Skin of body (tissue), 2 donors: Measurements from ENCODE around the gene CCL5. TPM values are rescaled to one million over a fixed set of nuclear protein-coding genes. Genes with fewer than 3 reads are reported as not detected.

Experiments
- DNase-seq: peaks from one replicate; lab custom pipeline; 2025; lab: John Stamatoyannopoulos, UW
- total RNA-seq: library from RNA; depleted of rRNA; stranded (reverse); fragments of >200 nt; gene quantifications from one replicate; pipeline ENCODE4 v1.2.3, GENCODE V29; 2014

Gene CCL5
- total RNA-seq: 1.4 TPM

DNA sequence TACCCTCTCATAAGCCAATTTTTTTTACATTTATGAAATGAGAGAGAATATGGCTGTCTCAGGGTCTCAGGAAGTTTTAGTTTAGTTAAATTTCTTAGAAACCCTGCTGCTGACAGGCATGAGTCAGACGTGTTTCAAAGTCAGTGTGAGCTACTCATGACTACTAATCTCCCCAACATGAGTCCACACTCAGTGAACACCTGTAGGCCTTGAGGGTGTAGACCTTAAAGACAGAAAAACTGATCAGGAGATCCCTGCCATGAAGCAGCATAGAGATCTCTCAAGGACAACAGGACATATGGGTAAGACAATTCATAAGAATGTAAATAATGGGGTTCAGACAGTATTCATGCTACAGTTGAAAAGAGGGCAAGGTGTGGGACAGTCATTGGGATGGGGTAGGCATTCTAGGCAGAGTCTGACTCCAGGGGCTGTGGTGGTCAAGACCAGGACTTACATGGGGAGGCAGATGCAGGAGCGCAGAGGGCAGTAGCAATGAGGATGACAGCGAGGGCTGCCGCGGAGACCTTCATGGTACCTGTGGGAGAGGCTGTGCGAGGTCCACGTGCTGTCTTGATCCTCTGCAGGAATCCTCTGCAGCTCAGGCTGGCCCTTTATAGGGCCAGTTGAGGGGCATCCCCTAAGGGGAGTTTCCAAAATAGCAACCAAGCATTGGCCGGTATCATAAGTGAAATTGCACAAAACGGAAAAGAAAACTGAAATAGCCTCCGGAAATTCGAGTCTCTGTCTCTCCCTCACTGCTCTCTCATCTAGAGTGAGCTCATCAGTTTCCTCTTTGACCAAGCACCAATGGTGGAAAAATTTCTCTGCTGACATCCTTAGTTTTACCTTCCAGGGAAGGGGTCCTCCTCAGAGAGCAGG lies at the start of gene CCL5:
CCL5 (minus strand) TSS at position 588 of the 882 bp plus-strand sequence.
- no peak for DNase-seq

DNA sequence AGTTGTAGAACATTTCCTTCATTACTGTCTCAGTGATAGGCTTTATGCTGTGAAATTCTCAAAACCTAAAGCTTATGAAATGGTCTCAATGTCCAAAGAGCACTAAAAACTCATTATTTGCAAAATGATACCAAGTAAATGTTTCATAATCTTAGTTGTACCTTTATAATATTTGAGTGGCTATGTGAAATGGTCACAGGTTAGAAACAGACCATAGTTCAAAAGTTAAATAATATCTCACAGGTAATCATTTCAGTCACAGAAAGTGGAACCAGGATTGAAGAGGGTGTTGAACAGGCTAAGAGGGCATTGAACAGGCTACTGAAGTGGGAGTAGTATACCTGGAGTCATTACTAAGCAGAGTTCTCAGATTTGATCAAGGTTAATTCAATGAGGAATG lies 47.6 kb upstream of the CCL5 start:
- no peak for DNase-seq

DNA sequence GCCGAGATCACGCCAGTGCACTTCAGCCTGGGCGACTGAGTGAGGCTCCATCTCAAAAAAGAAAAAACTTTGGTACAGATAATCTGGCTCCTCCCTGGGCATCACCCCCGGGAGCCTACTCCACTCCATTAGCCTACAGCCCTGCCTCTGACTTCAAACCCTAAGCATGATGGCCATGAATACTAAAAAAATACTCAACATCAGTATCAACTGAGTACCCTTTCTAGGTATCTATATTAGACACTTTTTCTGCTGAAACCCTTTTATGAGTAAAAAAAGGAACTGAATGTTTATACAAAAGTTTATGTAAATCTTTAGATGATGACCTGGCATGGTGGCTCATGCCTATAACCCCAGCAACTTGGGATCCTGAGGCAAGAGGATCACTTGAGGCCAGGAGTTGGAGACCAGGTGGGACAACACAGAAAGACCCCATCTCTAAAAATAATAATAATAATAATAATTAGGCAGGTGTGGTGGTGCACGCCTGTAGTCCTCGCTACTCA lies 43.5 kb upstream of the CCL5 start:
- no peak for DNase-seq

DNA sequence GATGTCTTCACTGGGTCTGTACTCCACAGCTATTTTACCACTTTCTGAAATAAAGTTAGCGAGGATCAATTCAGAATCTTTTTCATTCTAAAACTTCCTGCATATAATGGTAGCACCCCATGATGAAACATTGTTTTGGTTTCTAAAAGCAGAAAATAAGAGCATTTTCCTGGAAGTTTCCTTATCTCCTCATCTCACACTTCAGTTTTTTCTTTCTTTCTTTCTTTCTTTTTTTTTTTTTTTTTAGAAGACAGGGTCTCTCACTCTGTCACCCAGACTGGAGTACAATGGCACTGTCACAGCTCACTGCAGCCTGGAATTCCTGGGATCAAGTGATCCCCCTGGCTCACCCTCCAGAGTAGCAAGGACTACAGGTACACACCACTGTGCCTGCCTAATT lies 40.1 kb upstream of the CCL5 start:
- no peak for DNase-seq

DNA sequence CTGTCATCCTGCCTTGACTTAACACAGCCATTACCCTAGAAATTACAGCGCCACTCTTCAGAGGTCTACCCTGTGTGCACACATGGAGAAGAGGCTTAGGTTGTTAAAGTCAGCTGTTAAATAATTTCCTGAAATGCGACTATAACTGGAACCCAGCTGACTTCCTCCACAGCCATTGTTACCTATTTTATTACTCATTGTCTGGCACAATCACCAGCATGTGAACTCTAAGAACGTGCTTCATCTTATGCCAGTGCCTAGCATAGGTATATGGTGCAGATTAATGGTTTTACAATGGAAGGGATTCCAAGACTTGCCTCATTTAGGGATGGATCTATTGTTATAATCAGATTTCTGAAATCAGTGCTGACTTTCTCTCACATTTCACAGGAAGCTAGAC lies 38.5 kb upstream of the CCL5 start:
- DNase-seq: no peak

DNA sequence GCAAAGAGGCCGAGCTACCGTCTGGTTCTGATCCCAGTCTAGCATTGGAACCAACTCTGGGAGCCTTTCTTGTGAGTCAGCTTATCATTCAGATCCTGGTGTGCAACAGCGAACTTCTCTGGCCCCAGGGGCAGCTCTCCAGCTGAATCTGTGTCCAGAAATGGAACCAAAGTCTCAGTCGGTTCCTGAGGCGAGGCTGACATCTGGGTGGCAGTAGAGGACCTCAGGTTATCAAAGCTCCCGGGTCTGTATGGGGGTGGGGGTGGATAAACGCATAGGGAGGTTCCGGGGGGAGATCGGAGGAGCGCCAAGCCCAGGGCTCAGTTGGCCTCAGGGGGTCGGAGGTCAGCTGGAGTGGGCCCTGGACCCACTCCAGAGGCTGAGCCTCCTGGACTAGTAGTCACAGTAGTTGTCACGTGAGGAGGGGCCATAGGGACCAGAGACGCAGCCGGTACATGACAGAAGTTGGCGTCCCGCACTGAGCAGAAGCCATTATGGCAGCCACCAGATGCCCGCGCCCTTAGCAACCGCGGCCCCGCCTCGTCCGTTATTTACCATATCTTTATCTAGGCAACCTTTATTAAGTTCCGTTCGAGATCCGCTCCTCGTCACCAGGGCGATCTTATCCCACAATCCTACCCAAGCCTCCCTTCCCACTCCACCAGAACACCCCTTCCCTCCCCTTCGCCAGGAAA lies 37.5 kb upstream of the CCL5 start:
- DNase-seq: no peak

DNA sequence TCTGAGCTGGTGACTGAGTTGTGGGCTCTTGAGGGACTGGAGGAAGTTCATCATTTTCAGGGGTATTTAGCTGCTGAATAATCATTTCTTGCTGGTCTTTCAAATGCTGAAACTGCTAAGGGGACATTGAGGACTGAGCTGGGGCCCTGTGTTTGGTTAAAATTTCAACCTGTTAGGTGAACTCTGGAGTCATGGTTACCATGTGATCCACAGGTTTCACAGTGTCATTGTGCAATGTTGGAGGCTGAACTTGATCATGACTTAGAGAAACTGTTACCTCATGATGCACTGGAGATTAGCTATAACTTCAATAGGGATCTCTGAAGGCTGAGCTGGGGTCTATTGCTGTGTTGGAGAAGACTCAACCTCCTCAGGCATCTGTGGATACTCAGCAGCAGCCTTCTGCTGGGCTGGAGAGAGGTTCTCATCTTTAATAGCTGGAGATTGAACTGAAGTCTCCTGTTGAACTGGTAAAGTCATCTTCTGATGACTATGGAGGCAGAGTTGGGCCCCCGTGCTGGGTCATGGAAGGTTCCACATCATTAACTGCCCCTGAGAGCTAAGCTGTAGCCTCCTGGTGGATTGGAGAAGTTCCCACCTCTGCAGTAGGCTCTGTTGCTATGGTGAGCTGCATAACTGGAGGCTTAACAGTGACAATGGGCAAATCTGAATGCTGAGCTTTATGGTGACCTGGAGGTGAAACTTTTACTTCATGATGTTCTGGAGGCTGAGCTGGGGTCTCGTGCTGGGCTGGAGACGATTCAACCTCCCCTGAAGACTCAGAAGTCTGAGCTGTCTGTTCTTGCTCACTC lies 35.2 kb upstream of the CCL5 start:
- DNase-seq: no peak

DNA sequence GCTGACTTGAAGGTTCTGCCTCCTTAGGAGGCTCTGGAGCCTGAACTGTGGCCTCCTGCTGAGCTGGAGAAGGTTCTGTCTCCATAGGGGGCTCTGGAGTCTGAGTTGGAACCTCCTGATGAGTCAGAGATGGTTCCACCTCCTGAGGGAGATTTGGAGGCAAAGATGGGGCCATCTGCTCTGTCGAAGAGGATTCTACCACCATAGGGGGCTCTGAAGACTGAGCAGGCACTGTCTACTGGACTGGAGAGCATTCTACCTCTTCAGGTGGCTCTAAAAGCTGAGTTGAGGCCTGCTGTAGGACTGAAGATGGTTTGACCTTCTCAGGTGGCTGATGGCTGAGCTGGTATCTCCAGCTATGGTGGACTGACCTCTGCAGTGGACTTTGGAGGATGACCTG lies 34.2 kb upstream of the CCL5 start:
- DNase-seq: no peak

DNA sequence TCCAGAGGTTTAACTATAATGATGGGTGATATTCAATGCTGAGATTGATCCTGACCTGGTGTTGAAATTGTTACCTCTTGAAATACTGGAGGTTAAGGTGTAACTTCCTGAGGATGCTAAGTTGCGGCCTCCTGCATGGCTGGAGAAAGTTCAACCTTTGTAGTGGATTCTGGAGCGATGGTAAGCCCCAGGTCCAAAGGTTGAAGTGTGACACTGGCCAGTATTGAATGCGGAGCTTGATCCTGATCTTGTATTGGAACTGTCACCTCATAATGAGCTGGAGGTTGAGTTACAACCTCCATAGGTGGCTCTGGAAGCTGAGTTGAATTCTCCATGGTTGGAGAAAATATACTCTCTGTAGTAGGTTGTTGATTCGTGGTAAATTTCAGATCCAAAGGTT lies 33.4 kb upstream of the CCL5 start:
- no peak for DNase-seq

DNA sequence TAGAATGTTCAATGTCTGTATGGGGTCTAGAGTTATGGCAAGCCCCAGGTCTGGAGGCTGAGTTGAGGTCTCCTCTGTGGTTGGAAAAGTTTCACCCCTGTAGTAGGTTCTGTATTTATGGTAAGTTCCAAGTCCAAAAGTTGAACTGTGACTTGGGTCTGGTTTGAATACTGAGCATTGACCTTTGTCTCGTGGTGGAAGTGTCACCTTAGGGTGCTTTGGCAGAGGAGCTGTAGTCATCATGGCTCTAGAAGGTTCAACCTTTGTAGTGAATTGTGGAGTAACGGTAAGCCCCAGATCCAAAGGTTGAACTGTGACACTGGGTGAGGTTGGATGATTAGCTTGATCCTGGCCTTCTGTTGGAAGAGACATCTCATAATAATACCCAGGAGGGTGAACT lies 32.8 kb upstream of the CCL5 start:
- DNase-seq: no peak

DNA sequence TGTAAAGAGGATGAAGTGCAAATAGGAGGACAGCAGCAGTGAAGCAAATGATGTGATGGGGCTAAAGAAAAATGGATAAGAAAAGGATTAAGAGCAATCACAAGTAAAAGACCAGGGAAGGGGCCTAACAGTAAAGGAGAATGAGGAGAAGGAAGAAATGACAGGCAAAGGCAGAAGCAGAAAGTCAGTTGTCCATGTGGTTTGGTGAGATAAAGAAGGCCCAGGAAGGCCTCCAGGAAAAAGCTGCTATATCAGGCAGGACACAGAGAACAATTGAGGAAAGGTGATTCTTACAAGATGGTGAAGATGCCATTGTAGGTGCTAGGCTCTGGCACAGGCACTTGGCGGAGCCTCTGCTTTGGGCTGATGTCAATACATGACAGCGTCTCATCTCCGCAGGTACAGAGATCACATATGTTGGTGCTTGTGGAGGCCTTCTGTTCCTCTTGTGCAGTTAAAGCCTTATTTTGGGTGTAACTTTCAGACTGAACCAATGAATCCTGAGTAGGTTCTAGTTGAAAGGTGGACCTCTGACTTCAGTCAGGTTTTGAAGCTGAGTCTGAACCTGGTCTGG lies 32.3 kb upstream of the CCL5 start:
- DNase-seq: no peak

DNA sequence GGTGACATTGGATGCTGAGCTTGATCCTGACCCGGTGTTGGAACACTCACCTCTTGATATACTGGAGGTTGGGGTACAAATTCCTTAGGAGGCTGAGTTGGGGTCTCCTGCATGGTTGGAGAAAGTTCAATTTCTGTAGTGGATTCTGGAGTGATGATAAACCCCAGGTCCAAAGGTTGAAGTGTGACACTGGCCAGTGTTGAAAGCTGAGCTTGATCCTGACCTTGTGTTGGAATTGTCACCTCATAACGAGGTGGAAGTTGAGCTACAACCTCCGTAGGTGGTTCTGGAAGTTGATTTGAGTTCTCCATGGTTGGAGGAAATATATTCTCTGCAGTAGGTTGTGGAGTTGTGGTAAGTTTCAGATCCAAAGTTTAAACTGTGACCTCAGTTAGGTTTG lies 29.2 kb upstream of the CCL5 start:
- no peak for DNase-seq

DNA sequence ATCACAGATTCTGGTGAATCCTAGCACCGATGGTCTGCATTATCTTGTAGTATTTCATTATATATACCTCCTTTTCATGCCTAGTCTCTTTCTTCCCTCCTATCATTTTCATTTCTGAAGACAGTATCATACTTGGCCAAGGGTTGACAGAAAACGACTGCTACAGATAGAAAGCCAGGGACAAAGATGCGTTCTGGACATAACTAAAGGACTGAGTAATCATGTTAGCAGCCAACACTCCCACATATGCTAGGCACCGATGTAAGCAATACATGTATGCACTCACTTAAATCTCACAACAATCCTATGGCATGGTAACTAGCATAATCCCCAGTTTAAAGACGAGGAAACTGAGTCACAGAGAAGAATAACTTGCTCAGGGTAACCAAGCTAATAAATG lies 27.5 kb upstream of the CCL5 start:
- DNase-seq: no peak

DNA sequence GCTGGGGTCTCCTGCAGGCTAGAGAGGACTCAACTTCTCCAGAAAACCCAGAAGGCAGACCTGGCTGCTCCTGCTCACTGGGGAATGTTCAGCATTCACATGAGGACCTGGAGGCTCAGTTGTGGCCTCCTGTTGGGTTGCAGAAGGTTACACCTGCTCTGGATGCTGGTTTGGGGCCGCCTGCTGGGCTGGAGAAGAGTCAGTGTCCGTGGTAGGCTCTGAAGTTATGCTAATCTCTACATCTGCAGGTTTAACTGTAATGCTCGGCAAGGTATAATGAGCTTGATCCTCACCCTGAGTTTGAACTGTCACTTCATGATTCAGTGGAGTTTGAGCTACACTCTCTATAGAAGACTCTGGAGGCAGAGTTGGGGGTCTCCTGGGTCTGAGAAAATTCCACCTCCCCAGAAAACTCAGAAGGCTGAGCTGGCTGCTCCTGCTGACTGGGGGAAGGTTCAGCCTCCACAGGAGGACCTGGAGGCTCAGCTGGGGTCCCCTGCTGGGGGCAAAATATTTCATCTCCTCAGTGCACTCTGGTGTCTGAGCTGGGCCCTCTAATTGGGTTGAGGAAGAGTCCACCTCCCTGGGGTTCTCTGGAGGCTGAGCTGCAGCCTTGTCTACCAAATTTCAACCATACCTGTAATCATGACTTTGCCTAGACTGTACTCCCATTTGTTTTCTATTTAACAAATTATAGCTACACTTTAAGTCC lies 26.9 kb upstream of the CCL5 start:
- no peak for DNase-seq

DNA sequence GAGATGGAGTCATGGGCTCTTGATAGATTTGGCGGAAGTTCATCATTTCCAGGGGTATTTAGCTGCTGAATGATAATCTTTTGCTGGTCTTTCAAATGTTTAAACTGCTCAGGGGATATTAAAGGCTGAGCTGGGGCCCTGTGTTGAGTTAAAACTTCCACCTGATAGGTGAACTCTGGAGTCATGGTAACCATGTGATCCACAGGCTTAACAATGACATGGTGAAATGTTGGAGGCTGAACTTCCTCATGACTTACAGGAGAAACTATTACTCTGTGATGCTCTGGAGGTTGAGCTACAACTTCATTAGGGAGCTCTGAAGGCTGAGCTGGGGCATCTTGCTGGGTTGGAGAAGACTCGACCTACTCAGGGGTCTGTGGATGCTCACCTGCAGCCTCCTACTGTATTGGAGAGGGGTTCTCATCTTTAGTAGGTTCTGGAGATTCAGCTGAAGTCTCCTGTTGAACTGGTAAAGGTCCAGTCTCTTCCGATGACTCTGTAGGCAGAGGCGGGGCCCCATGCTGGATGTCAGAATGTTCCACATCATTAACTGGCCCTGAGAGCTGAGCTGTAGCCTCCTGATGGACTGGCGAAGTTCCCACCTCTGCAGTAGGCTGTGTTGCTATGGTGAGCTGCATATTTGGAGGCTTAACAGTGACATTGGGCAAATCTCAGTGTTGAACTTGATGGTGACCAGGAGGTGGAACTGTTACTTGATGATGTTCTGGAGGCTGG lies 26.2 kb upstream of the CCL5 start:
- DNase-seq: no peak

DNA sequence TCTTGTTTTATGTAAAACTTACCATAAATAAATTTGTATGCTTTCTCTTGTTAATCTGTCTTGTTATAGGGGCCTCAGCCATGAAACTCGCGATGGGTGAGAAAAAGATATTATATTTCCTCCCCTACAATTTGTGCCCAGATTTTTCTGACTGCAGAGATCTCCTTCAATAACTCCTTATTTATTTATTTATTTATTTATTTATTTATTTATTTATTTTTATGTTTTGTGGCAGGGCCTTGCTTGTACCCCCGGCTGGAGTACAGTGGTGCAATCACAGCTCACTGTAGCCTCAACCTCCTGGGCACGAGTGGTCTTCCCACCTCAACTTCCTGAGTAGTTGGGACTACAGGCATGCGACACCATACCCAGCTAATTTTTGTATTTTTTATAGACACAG lies 23.3 kb upstream of the CCL5 start:
- no peak for DNase-seq

DNA sequence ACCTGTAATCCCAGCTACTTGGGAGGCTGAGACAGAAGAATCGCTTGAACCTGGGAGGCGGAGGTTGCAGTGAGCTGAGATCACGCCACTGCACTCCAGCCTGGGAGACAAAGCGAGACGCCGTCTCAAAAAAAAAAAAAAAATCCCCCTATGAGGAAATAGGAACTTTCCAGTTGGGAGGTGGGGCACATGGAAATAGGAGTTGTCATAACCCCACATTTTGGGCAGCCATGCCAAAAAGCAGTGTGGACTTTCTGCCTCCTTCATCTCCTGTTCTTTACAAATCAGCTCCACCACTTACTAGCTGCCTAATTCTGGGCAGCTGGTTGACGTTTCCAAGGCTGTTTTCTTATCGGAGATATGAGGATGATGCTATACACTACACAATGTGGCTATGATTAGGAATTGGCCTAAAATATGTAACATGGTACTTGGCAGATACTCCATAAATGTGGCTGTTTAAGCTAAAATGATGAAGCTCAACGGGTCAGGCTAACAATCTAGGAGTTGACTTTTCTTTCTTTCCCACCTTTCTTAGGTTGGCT lies 21.5 kb upstream of the CCL5 start:
- peak; percentile 42 for DNase-seq

DNA sequence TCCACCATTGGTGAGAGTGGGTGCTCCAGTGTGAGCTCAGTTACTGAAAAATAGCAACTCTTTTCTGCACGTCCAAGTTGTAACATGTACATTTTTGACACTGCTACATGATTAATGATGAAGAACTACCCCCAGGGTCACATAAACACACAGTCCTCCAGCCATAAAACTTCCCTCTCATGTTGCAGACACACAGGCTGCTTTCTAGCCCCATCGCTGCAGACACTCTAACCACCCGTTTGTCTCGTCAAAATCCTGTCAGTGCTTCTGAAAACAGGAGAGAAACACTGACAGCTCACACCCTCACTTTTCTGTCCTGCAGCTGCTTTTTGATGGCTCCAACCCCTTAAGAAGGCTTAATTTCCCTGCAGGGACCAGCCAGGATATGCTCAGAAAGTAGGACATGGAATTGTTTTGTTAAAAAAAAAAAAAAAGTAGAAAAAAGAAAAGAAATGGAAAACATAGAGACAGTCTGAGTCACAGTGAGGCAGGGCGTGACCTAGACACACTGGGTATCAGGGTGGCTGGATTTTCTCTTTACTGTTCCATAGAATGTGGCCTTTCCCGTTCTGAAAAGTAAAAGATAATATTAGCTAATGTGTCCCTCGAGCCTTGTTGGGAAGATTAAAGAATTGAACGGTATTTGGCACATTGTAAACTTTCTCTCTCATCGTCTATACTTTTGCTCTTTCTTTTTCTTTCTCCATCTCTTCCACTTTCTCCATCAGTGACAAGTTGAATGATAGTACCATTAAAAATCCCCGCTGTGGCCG lies 20.7 kb upstream of the CCL5 start:
- no peak for DNase-seq

DNA sequence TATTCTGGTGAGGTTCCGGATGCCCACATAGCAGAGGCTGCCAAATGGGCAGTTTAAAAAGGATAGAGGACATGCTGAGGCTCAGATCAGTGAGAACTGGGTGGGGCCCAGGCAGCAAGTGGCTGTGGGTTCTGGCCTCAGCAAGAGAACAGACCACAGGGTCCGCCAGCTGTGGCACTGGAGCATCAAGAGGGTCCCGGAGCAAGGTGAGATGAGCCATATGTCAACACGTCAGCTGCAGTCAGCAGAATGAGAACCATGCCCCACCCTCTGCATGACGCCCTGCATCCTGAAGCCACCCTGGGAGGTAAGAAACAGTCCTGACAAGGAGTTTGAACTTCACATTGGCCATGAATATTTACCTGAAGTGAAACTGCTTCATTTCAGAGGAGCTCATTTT lies 20.1 kb upstream of the CCL5 start:
- DNase-seq: no peak
